HG02938 (cell line): Measurements from ENCODE around the gene NANOS2.

Experiments
- ATAC-seq: cut with Tn5 transposase; IDR thresholded peaks from one replicate; pipeline ENCODE4 v1.9.1; 2021; ENCODE audit warnings: mild to moderate bottlenecking, moderate library complexity; ENCODE audit not compliant: unreplicated experiment

NANOS2 gene

GRCh38 chr19:45913874-45914830 is at the start of gene NANOS2:
NANOS2 (minus strand) TSS chr19:45914778; CDS start chr19:45914693, 85 bp downstream.
- no peak for ATAC-seq

GRCh38 chr19:45962021-45962420 is 47.4 kb upstream of the NANOS2 start:
- no peak for ATAC-seq

GRCh38 chr19:45960595-45961235 is 46.1 kb upstream of the NANOS2 start:
- no peak for ATAC-seq

GRCh38 chr19:45959517-45960025 is 45.0 kb upstream of the NANOS2 start:
- no peak for ATAC-seq

- ATAC-seq = no peak
Measured at GRCh38 chr19:45958769-45959516, 44.4 kb upstream of the NANOS2 start.

- ATAC-seq = no peak
Measured at GRCh38 chr19:45958320-45958719, 43.7 kb upstream of the NANOS2 start.

GRCh38 chr19:45955905-45956608 is 41.5 kb upstream of the NANOS2 start:
- no peak for ATAC-seq

GRCh38 chr19:45954156-45954555 is 39.6 kb upstream of the NANOS2 start:
- no peak for ATAC-seq

- no peak for ATAC-seq
Measured at GRCh38 chr19:45953676-45954075, 39.1 kb upstream of the NANOS2 start.

- ATAC-seq = no peak
Measured at GRCh38 chr19:45952686-45953505, 38.3 kb upstream of the NANOS2 start.

- no peak for ATAC-seq
Measured at GRCh38 chr19:45952341-45952685, 37.7 kb upstream of the NANOS2 start.

GRCh38 chr19:45947926-45948325 is 33.3 kb upstream of the NANOS2 start:
- ATAC-seq = no peak

- ATAC-seq = no peak
Measured at GRCh38 chr19:45940515-45940805, 25.9 kb upstream of the NANOS2 start.

GRCh38 chr19:45939792-45940514 is 25.4 kb upstream of the NANOS2 start:
- no peak for ATAC-seq

GRCh38 chr19:45938733-45939319 is 24.2 kb upstream of the NANOS2 start:
- ATAC-seq = no peak

GRCh38 chr19:45935267-45935666 is 20.7 kb upstream of the NANOS2 start:
- no peak for ATAC-seq

GRCh38 chr19:45934551-45935230 is 20.1 kb upstream of the NANOS2 start:
- ATAC-seq = no peak

GRCh38 chr19:45933759-45934158 is 19.2 kb upstream of the NANOS2 start:
- no peak for ATAC-seq
